HepG2 (cell line): ENCODE data around the gene FBXO44. TPM values are rescaled to one million over a fixed set of nuclear protein-coding genes. Genes with fewer than 3 reads are reported as not detected.
A peak's percentile ranks its signal among the peaks of the same experiment; 100 is the strongest.

ENCODE experiments used
- HNF4A ChIP-seq: sonication (generic); formaldehyde crosslinking; IDR thresholded peaks from 2 replicates; pipeline ENCODE4 v1.4.0; 2020; ENCODE audit warnings: missing genetic modification reagents
- MED8 ChIP-seq: sonication (generic); formaldehyde crosslinking; IDR thresholded peaks from 2 replicates; pipeline ENCODE4 v1.8.1; 2023; ENCODE audit warnings: mild to moderate bottlenecking, missing genetic modification reagents; ENCODE audit not compliant: insufficient replicate concordance
- NR2C2 ChIP-seq: sonication (generic); formaldehyde crosslinking; IDR thresholded peaks from 2 replicates; pipeline ENCODE4 v1.4.0; 2020; ENCODE audit warnings: missing genetic modification reagents, mild to moderate bottlenecking, moderate library complexity, borderline replicate concordance
- POGK ChIP-seq: sonication (generic); formaldehyde crosslinking; conservative IDR thresholded peaks from 2 replicates; pipeline ENCODE4 v1.8.0; 2022; ENCODE audit warnings: mild to moderate bottlenecking, moderate library complexity, missing genetic modification reagents
- POLR2AphosphoS2 ChIP-seq: IDR thresholded peaks from 2 replicates; pipeline ENCODE4 v1.6.1; 2011; ENCODE audit warnings: low read depth, low read length, improper control_type of control experiment
- SPEN ChIP-seq: sonication (generic); formaldehyde crosslinking; IDR thresholded peaks from 2 replicates; pipeline ENCODE4 v1.5.1; 2020; ENCODE audit warnings: low read depth, mild to moderate bottlenecking, missing genetic modification reagents
- TAF1 ChIP-seq: sonication (generic); formaldehyde crosslinking; IDR thresholded peaks from 2 replicates; pipeline ENCODE4 v1.4.0; 2020; ENCODE audit warnings: missing genetic modification reagents
- ZBTB33 ChIP-seq: sonication (generic); formaldehyde crosslinking; IDR thresholded peaks from 2 replicates; pipeline ENCODE4 v1.4.0; 2020; ENCODE audit warnings: missing genetic modification reagents
- ZIK1 ChIP-seq: sonication (generic); formaldehyde crosslinking; IDR thresholded peaks from 2 replicates; pipeline ENCODE4 v1.5.0; 2020; ENCODE audit warnings: mild to moderate bottlenecking, low read depth, missing genetic modification reagents, borderline replicate concordance
- ZNF441 ChIP-seq: sonication (generic); formaldehyde crosslinking; IDR thresholded peaks from 2 replicates; pipeline ENCODE4 v1.7.0; 2021; ENCODE audit warnings: missing genetic modification reagents, borderline replicate concordance
- ZNF83 ChIP-seq: sonication (generic); formaldehyde crosslinking; IDR thresholded peaks from 2 replicates; pipeline ENCODE4 v1.4.0; 2020; ENCODE audit warnings: missing genetic modification reagents, mild to moderate bottlenecking, borderline replicate concordance
- ZNF839 ChIP-seq: sonication (generic); formaldehyde crosslinking; IDR thresholded peaks from 2 replicates; pipeline ENCODE4 v1.4.0; 2020; ENCODE audit warnings: missing genetic modification reagents, mild to moderate bottlenecking, borderline replicate concordance
- polyA plus RNA-seq, 8 experiments: library from polyadenylated mRNA; depleted of rRNA in 3 of 8; stranded (reverse) in 7 of 8; unstranded in 1 of 8; fragments of >200 nt; fragmentation: Illumina TruSeq in 4 of 8; extraction: Trizol in 4 of 8; gene quantifications; 2 replicates each; pipeline versions ENCODE4 v1.2.1 to v1.2.3, GENCODE V29; 2011 to 2016; ENCODE audit warnings: low read depth in 4 of 8, missing spikeins in 1 of 8, mixed read lengths in 1 of 8; ENCODE audit not compliant: insufficient read depth in 1 of 8
- total RNA-seq, 5 experiments: library from RNA; depleted of rRNA; stranded (reverse); fragments of >200 nt; fragmentation: Illumina TruSeq; extraction: Trizol; gene quantifications; 2 replicates each; pipeline ENCODE4 v1.2.3, GENCODE V29; 2016; ENCODE audit warnings: low read depth in 1 of 5
- TF ChIP-seq, protein P1 (sequence below): sonication (generic); formaldehyde crosslinking; IDR thresholded peaks from 2 replicates; pipeline ENCODE4 v1.8.0; 2022; ENCODE audit warnings: missing genetic modification reagents, mild to moderate bottlenecking, inconsistent platforms, borderline replicate concordance
- TF ChIP-seq, protein P2 (sequence below): sonication (generic); formaldehyde crosslinking; IDR thresholded peaks from 2 replicates; pipeline ENCODE4 v1.5.0; 2020; ENCODE audit warnings: missing genetic modification reagents
- TF ChIP-seq, protein P3 (sequence below): sonication (generic); formaldehyde crosslinking; IDR thresholded peaks from 2 replicates; pipeline ENCODE4 v1.8.0; 2022; ENCODE audit warnings: mild to moderate bottlenecking, missing genetic modification reagents, moderate library complexity

FBXO44 gene
- total and polyA plus RNA-seq, 2 of the 13 experiments (the other 11 are each of a cell fraction or from before 2014, with no cell fraction given) = 22.4 to 27.9 TPM

- TF ChIP-seq, protein P1, sequence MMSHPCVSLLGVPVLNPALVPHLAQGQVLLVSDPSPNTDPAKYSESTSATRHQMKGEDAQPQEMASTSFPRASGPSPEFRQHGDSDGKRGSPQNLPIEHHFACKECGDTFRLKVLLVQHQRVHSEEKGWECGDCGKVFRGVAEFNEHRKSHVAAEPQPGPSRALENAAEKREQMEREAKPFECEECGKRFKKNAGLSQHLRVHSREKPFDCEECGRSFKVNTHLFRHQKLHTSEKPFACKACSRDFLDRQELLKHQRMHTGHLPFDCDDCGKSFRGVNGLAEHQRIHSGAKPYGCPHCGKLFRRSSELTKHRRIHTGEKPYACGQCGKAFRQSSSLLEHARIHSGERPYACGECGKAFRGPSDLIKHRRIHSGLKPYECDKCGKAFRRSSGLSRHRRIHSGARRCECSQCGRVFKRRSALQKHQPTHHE (CRISPR knock-in tag) = no peak
- TF ChIP-seq NR2C2 (CRISPR knock-in tag) = no peak
- peak; percentile 16; the same call in 1 of the 2 replicates for TF ChIP-seq HNF4A (CRISPR knock-in tag)
- TF ChIP-seq POLR2AphosphoS2 = no peak
- no peak for TF ChIP-seq ZNF441 (CRISPR knock-in tag)
- 0 out of 2 replicates have a peak, but pooled peaks have one; percentile 14 for TF ChIP-seq POGK (CRISPR knock-in tag)
- TF ChIP-seq ZIK1 (CRISPR knock-in tag) = no peak
- TF ChIP-seq, protein P2, sequence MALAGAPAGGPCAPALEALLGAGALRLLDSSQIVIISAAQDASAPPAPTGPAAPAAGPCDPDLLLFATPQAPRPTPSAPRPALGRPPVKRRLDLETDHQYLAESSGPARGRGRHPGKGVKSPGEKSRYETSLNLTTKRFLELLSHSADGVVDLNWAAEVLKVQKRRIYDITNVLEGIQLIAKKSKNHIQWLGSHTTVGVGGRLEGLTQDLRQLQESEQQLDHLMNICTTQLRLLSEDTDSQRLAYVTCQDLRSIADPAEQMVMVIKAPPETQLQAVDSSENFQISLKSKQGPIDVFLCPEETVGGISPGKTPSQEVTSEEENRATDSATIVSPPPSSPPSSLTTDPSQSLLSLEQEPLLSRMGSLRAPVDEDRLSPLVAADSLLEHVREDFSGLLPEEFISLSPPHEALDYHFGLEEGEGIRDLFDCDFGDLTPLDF (CRISPR knock-in tag) = no peak
- TF ChIP-seq MED8 (CRISPR knock-in tag) = no peak
- no peak for TF ChIP-seq ZBTB33 (CRISPR knock-in tag)
- no peak for TF ChIP-seq SPEN (CRISPR knock-in tag)
- TF ChIP-seq ZNF83 = no peak
- TF ChIP-seq, protein P3, sequence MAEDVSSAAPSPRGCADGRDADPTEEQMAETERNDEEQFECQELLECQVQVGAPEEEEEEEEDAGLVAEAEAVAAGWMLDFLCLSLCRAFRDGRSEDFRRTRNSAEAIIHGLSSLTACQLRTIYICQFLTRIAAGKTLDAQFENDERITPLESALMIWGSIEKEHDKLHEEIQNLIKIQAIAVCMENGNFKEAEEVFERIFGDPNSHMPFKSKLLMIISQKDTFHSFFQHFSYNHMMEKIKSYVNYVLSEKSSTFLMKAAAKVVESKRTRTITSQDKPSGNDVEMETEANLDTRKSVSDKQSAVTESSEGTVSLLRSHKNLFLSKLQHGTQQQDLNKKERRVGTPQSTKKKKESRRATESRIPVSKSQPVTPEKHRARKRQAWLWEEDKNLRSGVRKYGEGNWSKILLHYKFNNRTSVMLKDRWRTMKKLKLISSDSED (CRISPR knock-in tag) = no peak
- no peak for TF ChIP-seq ZNF839 (CRISPR knock-in tag)
- TF ChIP-seq TAF1 (CRISPR knock-in tag) = no peak
Observed at GRCh38 chr1:11690397-11691301, 36.0 kb downstream of the FBXO44 start (continued).
